Small intestine (tissue), 7 donors: ENCODE results near the gene RANBP3. TPM values are rescaled to one million over a fixed set of nuclear protein-coding genes. Genes with fewer than 3 reads are reported as not detected.
A peak's percentile ranks its signal among the peaks of the same experiment; 100 is the strongest.

ENCODE experiments used
- DNase-seq, 2 donors: peaks; one replicate each; pipeline versions ENCODE4 v3.0.0 to v3.0.0-alpha.2; 2013
- FAIRE-seq: peaks from 2 replicates; lab custom pipeline; 2012; peaks lifted over from hg19 to GRCh38; lab: Jason Lieb, UNC
- H3K27ac ChIP-seq, 3 donors: one replicate each; pipeline ENCODE4 v1.5.1; 2013; ENCODE audit warnings: low read length in 2 of 3, mild to moderate bottlenecking in 2 of 3, control low read depth in 1 of 3, inconsistent platforms in 1 of 3, low read depth in 1 of 3, moderate library complexity in 1 of 3
- H3K27me3 ChIP-seq, 3 donors: one replicate each; pipeline ENCODE4 v1.6.1; 2013; ENCODE audit warnings: low read length in 3 of 3, inconsistent platforms in 1 of 3; ENCODE audit not compliant: control insufficient read depth in 3 of 3, insufficient read depth in 3 of 3
- H3K36me3 ChIP-seq, 3 donors: one replicate each; pipeline ENCODE4 v1.6.1; 2013; ENCODE audit warnings: low read length in 3 of 3, inconsistent platforms in 1 of 3, low read depth in 1 of 3, mild to moderate bottlenecking in 1 of 3, moderate library complexity in 1 of 3; ENCODE audit not compliant: control insufficient read depth in 3 of 3, insufficient read depth in 2 of 3
- H3K4me1 ChIP-seq, 3 donors: one replicate each; pipeline ENCODE4 v1.6.1; 2013; ENCODE audit warnings: low read length in 2 of 3, inconsistent platforms in 1 of 3, low read depth in 1 of 3, mild to moderate bottlenecking in 1 of 3, moderate library complexity in 1 of 3; ENCODE audit not compliant: control insufficient read depth in 3 of 3, insufficient read depth in 2 of 3
- H3K4me3 ChIP-seq, 3 donors: one replicate each; pipeline ENCODE4 v1.5.1; 2013; ENCODE audit warnings: low read length in 3 of 3, control low read depth in 1 of 3, inconsistent platforms in 1 of 3, low read depth in 1 of 3, mild to moderate bottlenecking in 1 of 3, moderate library complexity in 1 of 3
- H3K9me3 ChIP-seq, 2 donors: one replicate each; pipeline ENCODE4 v1.6.1; 2013; ENCODE audit warnings: low read depth in 1 of 2, low read length in 1 of 2; ENCODE audit not compliant: control insufficient read depth in 2 of 2, insufficient read depth in 1 of 2
- WGBS, 3 donors: extraction: QIAGEN DNeasy Blood & Tissue Kit; methylation state at CpG; one replicate each; pipeline ENCODE4 v1.1.7; 2013; 5-methylcytosine and 5-hydroxymethylcytosine counted together
- polyA plus RNA-seq, 4 donors: library from polyadenylated mRNA; stranded (reverse) in 3 of 4; unstranded in 1 of 4; fragments of 200-250 nt in 3 of 4; fragments of 120-200 nt in 1 of 4; gene quantifications; one replicate each; pipeline versions ENCODE4 v1.2.1 to v1.2.3, GENCODE V29; 2013
- donor health status: healthy with polysubstance abuse.
- donor health status: control.
- donor health status: control.
- donor health status: Bipolar disorder and iron deficiency.
- donor health status: healthy.

The RANBP3 gene
- polyA plus RNA-seq, 4 donors, result 23.0 to 52.5 (median 38.3) TPM

- H3K27ac ChIP-seq, result peak overlapping the region in 1 of 3 donors; percentile 45
- H3K4me3 ChIP-seq, result no peak overlapping the region
- H3K4me1 ChIP-seq, result peaks cover 0 to 11% (median 0%) of the 10 kb centered on the region in 3 donors
- no peaks in the 10 kb centered on the region for H3K27me3 ChIP-seq
- H3K36me3 ChIP-seq, result peaks cover 0 to 71% (median 3%) of the 10 kb centered on the region in 3 donors
- H3K9me3 ChIP-seq, result peaks cover 0 to 3% of the 10 kb centered on the region in 2 donors
- DNase-seq (no peak), FAIRE-seq (no peak)
- 90 to 94% (median 91%) methylated on average over 26 to 29 of the region's 29 CpGs for whole genome bisulfite sequencing, 3 donors
Observed at GRCh38 chr19:5994405-5995165, 16.6 kb upstream of the RANBP3 start.

DNA sequence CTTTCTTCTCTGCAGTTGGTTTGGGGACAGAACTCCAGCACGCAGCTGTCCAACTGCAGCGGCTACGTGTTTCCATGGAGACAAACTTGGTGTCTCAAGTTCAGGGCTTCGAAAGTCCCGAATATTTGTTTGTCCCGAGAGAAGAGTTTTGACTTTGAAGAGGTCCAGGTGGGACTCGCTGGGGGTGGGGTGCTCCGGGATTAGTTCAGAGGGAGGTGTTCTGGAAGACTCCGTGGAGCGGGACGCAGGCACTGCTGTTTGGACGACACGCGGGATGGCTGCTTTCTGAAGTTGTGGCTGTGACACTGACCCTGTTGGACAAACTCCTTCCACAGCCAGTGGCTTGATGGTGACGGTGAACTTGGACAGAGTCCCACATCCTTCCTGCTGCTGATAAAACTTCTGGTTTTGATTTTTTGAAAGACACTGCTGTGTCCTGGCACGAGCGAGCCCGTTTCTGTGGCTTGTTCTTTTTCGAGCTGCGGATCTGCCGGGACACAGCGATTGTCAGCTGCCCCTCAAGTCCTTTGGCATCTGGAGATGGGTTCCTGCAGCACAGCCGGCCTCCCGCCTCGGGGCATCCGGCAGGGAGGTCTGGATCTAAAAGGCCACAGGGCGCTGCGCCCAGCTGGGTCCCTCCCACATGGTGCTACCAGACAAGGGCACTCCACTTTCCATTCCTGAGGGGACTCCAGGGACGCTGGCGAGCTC, 15.9 kb upstream of the RANBP3 start:
- H3K27ac ChIP-seq, result peak overlapping the region in 1 of 3 donors; percentile 45
- FAIRE-seq, result no peak
- WGBS, 3 donors, result 59 to 84% (median 78%) methylated on average over 30 of the region's 30 CpGs

DNA sequence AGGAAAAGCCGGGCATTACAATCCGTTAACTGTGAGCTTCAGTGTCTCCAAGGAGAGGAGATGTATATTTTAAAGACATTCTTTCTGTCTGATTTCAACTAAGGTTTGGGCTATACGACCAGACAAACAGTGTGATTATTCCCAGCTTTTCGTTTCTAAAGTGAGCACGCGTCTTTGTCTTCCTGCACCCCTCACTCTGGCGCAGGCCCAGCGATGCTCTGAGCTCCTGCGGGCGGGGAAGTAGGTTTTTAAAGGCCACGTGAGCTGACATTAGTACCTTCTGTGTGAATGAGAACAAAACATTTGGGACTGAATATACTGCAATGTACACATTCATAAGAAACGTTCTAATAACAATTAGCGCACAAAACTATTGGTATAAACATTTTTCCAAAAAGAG, 15.3 kb upstream of the RANBP3 start:
- Histone ChIP-seq H3K36me3 (peaks cover 0 to 62% (median 3%) of the 10 kb centered on the region in 3 donors), H3K27ac (peak overlapping the region in 2 of 3 donors; percentile 36 to 52), H3K9me3 (peaks cover 0 to 3% of the 10 kb centered on the region in 2 donors), H3K27me3 (no peaks in the 10 kb centered on the region), H3K4me3 (no peak overlapping the region), H3K4me1 (peaks cover 0 to 11% (median 0%) of the 10 kb centered on the region in 3 donors)
- no peak for DNase-seq
- 68 to 90% (median 80%) methylated on average over 13 of the region's 13 CpGs for WGBS, 3 donors
- FAIRE-seq, result no peak

More for the DNA sequence above, 15.9 kb upstream of the RANBP3 start:
- Histone ChIP-seq H3K4me3 (no peak overlapping the region), H3K27me3 (no peaks in the 10 kb centered on the region), H3K36me3 (peaks cover 0 to 66% (median 3%) of the 10 kb centered on the region in 3 donors), H3K4me1 (peaks cover 0 to 11% (median 0%) of the 10 kb centered on the region in 3 donors), H3K9me3 (peaks cover 0 to 3% of the 10 kb centered on the region in 2 donors)
- DNase-seq, result peak in 1 of 2 donors; percentile 31

DNA sequence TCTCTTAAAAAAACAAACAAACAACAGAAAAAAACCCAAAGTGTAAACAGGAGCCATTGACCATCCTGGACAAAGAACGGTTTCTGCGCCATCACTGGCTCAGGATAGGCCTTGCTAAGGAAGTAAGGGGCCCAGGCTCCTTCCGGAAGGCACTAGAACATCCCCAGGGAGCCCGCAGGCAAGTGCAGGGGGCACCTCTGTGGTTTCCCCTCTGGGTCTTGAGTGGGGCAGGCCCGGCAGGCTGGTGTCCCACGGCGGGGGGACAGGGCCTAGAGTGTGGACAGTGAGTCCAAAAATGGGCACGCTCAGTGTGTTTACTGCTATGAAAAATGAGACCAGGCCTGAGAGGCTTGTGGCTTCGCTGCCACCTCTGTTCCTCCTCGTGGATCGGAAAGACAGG, 14.8 kb upstream of the RANBP3 start:
- H3K36me3 ChIP-seq, result peaks cover 0 to 62% (median 3%) of the 10 kb centered on the region in 3 donors
- H3K27ac ChIP-seq, result peak overlapping the region in 2 of 3 donors; percentile 36 to 52
- FAIRE-seq, result no peak
- WGBS, 3 donors, result 81 to 92% (median 84%) methylated on average over 11 of the region's 11 CpGs
- peaks cover 0 to 3% of the 10 kb centered on the region in 2 donors for H3K9me3 ChIP-seq
- no peak overlapping the region for H3K4me3 ChIP-seq
- H3K27me3 ChIP-seq, result no peaks in the 10 kb centered on the region
- no peak for DNase-seq
- H3K4me1 ChIP-seq, result peaks cover 0 to 11% (median 0%) of the 10 kb centered on the region in 3 donors

GRCh38 chr19:5991244-5991838, 13.4 kb upstream of the RANBP3 start:
- Histone ChIP-seq H3K27ac (no peak overlapping the region), H3K36me3 (peaks cover 0 to 49% (median 3%) of the 10 kb centered on the region in 3 donors), H3K9me3 (peaks cover 0 to 3% of the 10 kb centered on the region in 2 donors), H3K4me3 (no peak overlapping the region), H3K27me3 (no peaks in the 10 kb centered on the region), H3K4me1 (peaks cover 0 to 16% (median 0%) of the 10 kb centered on the region in 3 donors)
- no peak for FAIRE-seq
- WGBS, 3 donors, result 91 to 97% (median 96%) methylated on average over 8 of the region's 8 CpGs
- DNase-seq, result no peak

- 45 to 65% (median 61%) methylated on average over 12 to 17 of the region's 17 CpGs for WGBS, 3 donors
- Histone ChIP-seq H3K4me3 (no peak overlapping the region), H3K4me1 (peaks cover 0 to 20% (median 0%) of the 10 kb centered on the region in 3 donors), H3K27ac (no peak overlapping the region), H3K27me3 (no peaks in the 10 kb centered on the region), H3K36me3 (peaks cover 0 to 39% (median 2%) of the 10 kb centered on the region in 3 donors), H3K9me3 (peaks cover 0 to 3% of the 10 kb centered on the region in 2 donors)
- DNase-seq (no peak), FAIRE-seq (no peak)
Observed at GRCh38 chr19:5990289-5990797, 12.4 kb upstream of the RANBP3 start.

DNA sequence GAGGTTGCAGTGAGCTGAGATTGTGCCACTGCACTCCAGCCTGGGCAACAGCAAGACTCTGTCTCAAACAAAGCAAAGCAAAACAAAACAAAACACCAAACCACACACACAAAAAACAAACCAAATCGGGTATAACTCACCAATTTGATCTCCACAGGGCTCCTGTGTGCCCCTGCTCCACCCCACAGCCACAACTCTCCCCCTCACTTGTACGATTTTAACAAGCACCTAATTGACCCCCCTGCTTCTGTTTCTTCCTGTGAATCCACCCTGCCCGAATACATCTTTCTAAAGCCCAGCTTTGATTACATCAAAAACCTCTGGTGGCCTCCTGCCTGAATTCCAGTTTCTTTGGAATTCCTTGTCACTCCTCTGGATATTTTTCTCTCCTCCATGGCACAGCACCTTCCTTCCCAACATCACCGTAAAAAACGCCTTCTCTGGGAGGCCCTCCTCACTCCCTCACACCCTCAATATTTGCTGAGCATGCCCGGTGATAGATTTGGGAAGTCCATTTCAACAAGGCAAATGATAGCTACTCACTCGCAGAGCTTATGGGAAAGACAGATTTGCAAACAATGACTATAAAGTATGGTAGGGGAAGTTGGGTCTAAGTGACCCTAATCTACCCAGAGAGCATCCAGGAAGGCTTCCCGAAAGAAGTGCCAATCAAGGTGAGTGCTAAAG, 11.6 kb upstream of the RANBP3 start:
- no peak for FAIRE-seq
- H3K27me3 ChIP-seq, result no peaks in the 10 kb centered on the region
- no peak for DNase-seq
- no peak overlapping the region for H3K4me3 ChIP-seq
- H3K4me1 ChIP-seq, result peaks cover 0 to 18% (median 0%) of the 10 kb centered on the region in 3 donors
- H3K9me3 ChIP-seq, result peaks cover 0 to 3% of the 10 kb centered on the region in 2 donors
- no peak overlapping the region for H3K27ac ChIP-seq
- H3K36me3 ChIP-seq, result peaks cover 0 to 33% (median 0%) of the 10 kb centered on the region in 3 donors
- WGBS, 3 donors, result 77 to 81% (median 80%) methylated on average over 8 of the region's 8 CpGs
